H9 (cell line): Measurements from ENCODE around the gene CDYL. TPM values are rescaled to one million over a fixed set of nuclear protein-coding genes. Genes with fewer than 3 reads are reported as not detected.

Experiments used
- DNase-seq: peaks from one replicate; pipeline ENCODE4 v3.0.0-alpha.2; 2017
- H2AFZ ChIP-seq: one replicate; pipeline ENCODE4 v1.6.1; 2013; ENCODE audit warnings: mild to moderate bottlenecking, low read length, control low read depth, moderate library complexity
- H2AK5ac ChIP-seq: 2 replicates; pipeline ENCODE4 v1.6.1; 2013; ENCODE audit warnings: low read length, control low read depth, mixed read lengths; ENCODE audit not compliant: insufficient read length
- H2BK120ac ChIP-seq: one replicate; pipeline ENCODE4 v1.6.1; 2013; ENCODE audit warnings: low read depth, mild to moderate bottlenecking, low read length, control low read depth, inconsistent platforms; ENCODE audit not compliant: poor library complexity, severe bottlenecking
- H2BK12ac ChIP-seq: 2 replicates; pipeline ENCODE4 v1.6.1; 2013; ENCODE audit warnings: low read length, control low read depth, mixed read lengths, low read depth; ENCODE audit not compliant: insufficient read length
- H2BK15ac ChIP-seq: 2 replicates; pipeline ENCODE4 v1.6.1; 2013; ENCODE audit warnings: low read depth, low read length, control low read depth
- H2BK20ac ChIP-seq: one replicate; pipeline ENCODE4 v1.6.1; 2013; ENCODE audit warnings: low read depth, mild to moderate bottlenecking, low read length, control low read depth, inconsistent platforms; ENCODE audit not compliant: poor library complexity, severe bottlenecking
- H2BK5ac ChIP-seq: 2 replicates; pipeline ENCODE4 v1.6.1; 2013; ENCODE audit warnings: low read length, control low read depth, mixed read lengths; ENCODE audit not compliant: insufficient read length
- H3K14ac ChIP-seq: 2 replicates; pipeline ENCODE4 v1.6.1; 2013; ENCODE audit warnings: low read length, control low read depth; ENCODE audit not compliant: insufficient read depth
- H3K18ac ChIP-seq: 2 replicates; pipeline ENCODE4 v1.6.1; 2013; ENCODE audit warnings: low read depth, mild to moderate bottlenecking, mixed read lengths, low read length, control low read depth; ENCODE audit not compliant: insufficient read length
- H3K23ac ChIP-seq: 2 replicates; pipeline ENCODE4 v1.6.1; 2013; ENCODE audit warnings: low read length, control low read depth, mixed read lengths, low read depth; ENCODE audit not compliant: insufficient read length
- H3K23me2 ChIP-seq: 2 replicates; pipeline ENCODE4 v1.6.1; 2013; ENCODE audit warnings: low read depth, mild to moderate bottlenecking, mixed read lengths, low read length, control low read depth; ENCODE audit not compliant: insufficient read length, poor library complexity, severe bottlenecking
- H3K27ac ChIP-seq: 2 replicates; pipeline ENCODE4 v1.5.1; 2013; ENCODE audit warnings: low read length, control low read depth, mixed read lengths, low read depth; ENCODE audit not compliant: insufficient read length
- H3K27me3 ChIP-seq: 2 replicates; pipeline ENCODE4 v1.6.1; 2013; ENCODE audit warnings: low read length, control low read depth, inconsistent platforms; ENCODE audit not compliant: insufficient read depth
- H3K4ac ChIP-seq: 2 replicates; pipeline ENCODE4 v1.6.1; 2013; ENCODE audit warnings: low read depth, mild to moderate bottlenecking, control low read depth, inconsistent platforms, low read length, moderate library complexity
- H3K4me1 ChIP-seq: 2 replicates; pipeline ENCODE4 v1.6.1; 2013; ENCODE audit warnings: low read length, control low read depth, inconsistent platforms; ENCODE audit not compliant: insufficient read depth
- H3K4me2 ChIP-seq: 2 replicates; pipeline ENCODE4 v1.6.1; 2013; ENCODE audit warnings: low read length, control low read depth, mixed read lengths; ENCODE audit not compliant: insufficient read length, insufficient read depth
- H3K56ac ChIP-seq: 2 replicates; pipeline ENCODE4 v1.6.1; 2013; ENCODE audit warnings: low read depth, mild to moderate bottlenecking, mixed read lengths, low read length, control low read depth; ENCODE audit not compliant: insufficient read length
- H3K79me1 ChIP-seq: 2 replicates; pipeline ENCODE4 v1.6.1; 2013; ENCODE audit warnings: low read depth, mild to moderate bottlenecking, moderate library complexity, low read length, control low read depth, inconsistent platforms; ENCODE audit not compliant: insufficient read depth, poor library complexity, severe bottlenecking
- H3K79me2 ChIP-seq: 2 replicates; pipeline ENCODE4 v1.6.1; 2013; ENCODE audit warnings: low read length, control low read depth, inconsistent platforms; ENCODE audit not compliant: insufficient read depth
- H3K9ac ChIP-seq: 2 replicates; pipeline ENCODE4 v1.6.1; 2013; ENCODE audit warnings: low read length, control low read depth, mixed read lengths; ENCODE audit not compliant: insufficient read length; ENCODE audit errors: extremely low read depth
- H3K9me3 ChIP-seq: one replicate; pipeline ENCODE4 v1.6.1; 2013; ENCODE audit warnings: low read depth, low read length, inconsistent platforms; ENCODE audit not compliant: control insufficient read depth
- H3T11ph ChIP-seq: one replicate; pipeline ENCODE4 v1.6.1; 2013; ENCODE audit warnings: mild to moderate bottlenecking, low read length, control low read depth, inconsistent platforms
- H4K20me1 ChIP-seq: one replicate; pipeline ENCODE4 v1.6.1; 2013; ENCODE audit not compliant: control insufficient read depth, insufficient read length, insufficient read depth
- H4K5ac ChIP-seq: 2 replicates; pipeline ENCODE4 v1.6.1; 2013; ENCODE audit warnings: low read depth, mild to moderate bottlenecking, mixed read lengths, low read length, control low read depth; ENCODE audit not compliant: insufficient read length
- H4K8ac ChIP-seq: replicated peaks from 2 replicates; pipeline ENCODE4 v1.6.1; 2013; ENCODE audit warnings: low read length, control low read depth, mixed read lengths, low read depth; ENCODE audit not compliant: insufficient read length
- H4K91ac ChIP-seq: 2 replicates; pipeline ENCODE4 v1.6.1; 2013; ENCODE audit warnings: low read depth, mild to moderate bottlenecking, moderate library complexity, mixed read lengths, low read length, control low read depth; ENCODE audit not compliant: insufficient read length
- H3K27ac Mint-ChIP-seq, 3 experiments: 2 replicates in 2 of 3; 3 replicates in 1 of 3; pipeline ENCODE4 v1.8.0; 2020 to 2021; ENCODE audit warnings: mixed read lengths in 3 of 3, mild to moderate bottlenecking in 1 of 3, moderate library complexity in 1 of 3
- H3K27me3 Mint-ChIP-seq: 2 replicates; pipeline ENCODE4 v1.8.0; 2021; ENCODE audit warnings: low read depth, mild to moderate bottlenecking, moderate library complexity, mixed read lengths
- H3K36me3 Mint-ChIP-seq, 3 experiments: 2 replicates in 2 of 3; 3 replicates in 1 of 3; pipeline ENCODE4 v1.8.0; 2020 to 2021; ENCODE audit warnings: low read depth in 3 of 3, mixed read lengths in 3 of 3; ENCODE audit not compliant: insufficient read depth in 1 of 3
- H3K4me1 Mint-ChIP-seq, 2 experiments: 2 replicates each; pipeline ENCODE4 v1.8.0; 2020; ENCODE audit warnings: mixed read lengths in 2 of 2
- H3K4me3 Mint-ChIP-seq, 2 experiments: 2 replicates in 1 of 2; 3 replicates in 1 of 2; pipeline ENCODE4 v1.8.0; 2020 to 2021; ENCODE audit warnings: mild to moderate bottlenecking in 2 of 2, mixed read lengths in 2 of 2, moderate library complexity in 1 of 2
- H3K9me3 Mint-ChIP-seq, 2 experiments: 2 replicates in 1 of 2; 3 replicates in 1 of 2; pipeline ENCODE4 v1.8.0; 2020; ENCODE audit warnings: mild to moderate bottlenecking in 2 of 2, mixed read lengths in 2 of 2, moderate library complexity in 1 of 2
- WGBS: extraction: QIAGEN DNeasy Blood & Tissue Kit; methylation state at CpG from one replicate; pipeline ENCODE4 v1.1.7; 2013; ENCODE audit warnings: missing lambda C conversion rate, low lambda C conversion rate, mixed read lengths; ENCODE audit not compliant: insufficient read length; ENCODE audit errors: extremely low coverage; 5-methylcytosine and 5-hydroxymethylcytosine counted together
- total RNA-seq: library from RNA; stranded (reverse); gene quantifications from 2 replicates; pipeline ENCODE4 v1.2.1, GENCODE V29; 2021
- TF ChIP-seq, protein P1 (sequence below): fragments of 200-600 bp; sonication (generic); conservative IDR thresholded peaks from 3 replicates; pipeline ENCODE4 v1.8.0; 2021; ENCODE audit warnings: antibody characterized with exemption, mild to moderate bottlenecking

Gene CDYL
- total RNA-seq, 1 experiment from 2014 or later, result 95.0 TPM

DNA sequence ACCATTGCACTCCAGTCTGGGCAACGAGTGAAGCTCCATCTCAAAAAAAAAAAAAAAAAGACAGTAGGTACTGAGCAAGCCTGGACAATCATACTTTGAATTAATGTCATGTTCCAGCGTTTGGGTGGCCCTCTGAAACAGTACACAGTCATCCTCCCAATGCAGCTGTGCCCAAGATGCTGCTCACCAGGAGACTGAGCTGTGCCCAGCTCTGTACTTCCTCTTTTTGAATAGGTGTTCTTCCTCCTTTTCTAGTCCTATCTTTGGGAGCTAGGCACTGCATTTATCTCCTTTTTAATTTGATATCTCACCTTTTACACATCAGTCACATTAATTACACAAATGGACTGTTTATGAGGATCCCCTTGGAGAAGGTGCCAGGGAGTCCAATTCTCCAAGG lies 126.2 kb downstream of the CDYL start:
- Mint-ChIP-seq H3K27ac (no peak overlapping the region), H3K4me1 (peaks cover 31% of the 10 kb centered on the region in 2 experiments)
- TF ChIP-seq, protein P1, sequence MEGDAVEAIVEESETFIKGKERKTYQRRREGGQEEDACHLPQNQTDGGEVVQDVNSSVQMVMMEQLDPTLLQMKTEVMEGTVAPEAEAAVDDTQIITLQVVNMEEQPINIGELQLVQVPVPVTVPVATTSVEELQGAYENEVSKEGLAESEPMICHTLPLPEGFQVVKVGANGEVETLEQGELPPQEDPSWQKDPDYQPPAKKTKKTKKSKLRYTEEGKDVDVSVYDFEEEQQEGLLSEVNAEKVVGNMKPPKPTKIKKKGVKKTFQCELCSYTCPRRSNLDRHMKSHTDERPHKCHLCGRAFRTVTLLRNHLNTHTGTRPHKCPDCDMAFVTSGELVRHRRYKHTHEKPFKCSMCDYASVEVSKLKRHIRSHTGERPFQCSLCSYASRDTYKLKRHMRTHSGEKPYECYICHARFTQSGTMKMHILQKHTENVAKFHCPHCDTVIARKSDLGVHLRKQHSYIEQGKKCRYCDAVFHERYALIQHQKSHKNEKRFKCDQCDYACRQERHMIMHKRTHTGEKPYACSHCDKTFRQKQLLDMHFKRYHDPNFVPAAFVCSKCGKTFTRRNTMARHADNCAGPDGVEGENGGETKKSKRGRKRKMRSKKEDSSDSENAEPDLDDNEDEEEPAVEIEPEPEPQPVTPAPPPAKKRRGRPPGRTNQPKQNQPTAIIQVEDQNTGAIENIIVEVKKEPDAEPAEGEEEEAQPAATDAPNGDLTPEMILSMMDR, result no peak

More for the DNA sequence above, 126.2 kb downstream of the CDYL start:
- no peak overlapping the region for H2BK5ac ChIP-seq
- no peak overlapping the region for H2BK15ac ChIP-seq
- no peak overlapping the region for H3K23ac ChIP-seq
- peaks cover 22% of the 10 kb centered on the region; the same call in 1 of the 2 replicates for H3K79me2 ChIP-seq
- no peak overlapping the region for H3K56ac ChIP-seq
- H3K27ac ChIP-seq, result no peak overlapping the region
- H3K14ac ChIP-seq, result no peak overlapping the region
- Mint-ChIP-seq H3K4me3 (no peak overlapping the region), H3K36me3 (peaks cover 27 to 37% (median 33%) of the 10 kb centered on the region in 3 experiments), H3K27me3 (no peaks in the 10 kb centered on the region; the same call in 1 of the 2 replicates), H3K9me3 (no peaks in the 10 kb centered on the region)
- H3K9ac ChIP-seq, result no peak overlapping the region
- no peak overlapping the region for H2AK5ac ChIP-seq
- peaks cover 19% of the 10 kb centered on the region for H3K79me1 ChIP-seq
- no peaks in the 10 kb centered on the region for H3K23me2 ChIP-seq
- H3K4ac ChIP-seq, result no peak overlapping the region
- H3K9me3 ChIP-seq, result no peaks in the 10 kb centered on the region
- no peaks in the 10 kb centered on the region for H3K27me3 ChIP-seq
- no peaks in the 10 kb centered on the region for H3K4me1 ChIP-seq
- H4K8ac ChIP-seq, result no peak overlapping the region
- H2BK12ac ChIP-seq, result no peak overlapping the region
- H3K4me2 ChIP-seq, result no peak overlapping the region
- no peak for DNase-seq
- no peak overlapping the region for H2AFZ ChIP-seq
- H4K20me1 ChIP-seq, result no peaks in the 10 kb centered on the region
- H4K91ac ChIP-seq, result no peak overlapping the region
- H2BK20ac ChIP-seq, result no peak overlapping the region
- no peak overlapping the region for H2BK120ac ChIP-seq
- WGBS, result no CpG with 5 or more reads among the region's 2 CpGs
- H3K18ac ChIP-seq, result no peak overlapping the region
- no peak overlapping the region for H3T11ph ChIP-seq
- no peak overlapping the region for H4K5ac ChIP-seq
